Stimulated activated naive B cell treated with anti-CD40 and anti-IgM and Interleukin-4, amounts not matched to agents 10 μg/mL and 1 μg/mL and 100 μg/mL, for 72 hours (primary cell): ENCODE data around the gene PIMREG.
"Not testable (repeated sequence)": the region's sequence is repeated elsewhere in the genome, so short reads cannot be mapped to it uniquely, and the experiment has no call there.

Experiments used
- ATAC-seq, 2 donors: fragments of 150-1000 bp; cut with Tn5 transposase; replicated peaks; 2 replicates each; pipeline ENCODE4 v1.10.0; 2021; ENCODE audit warnings: moderate library complexity in 1 of 2
- DNase-seq: peaks from one replicate; pipeline ENCODE4 v3.0.0; 2021
- H3K27ac Mint-ChIP-seq: one replicate; pipeline ENCODE4 v1.8.0; 2022; ENCODE audit warnings: mild to moderate bottlenecking, mixed read lengths
- H3K27me3 Mint-ChIP-seq, 2 donors: one replicate each; pipeline ENCODE4 v1.8.0; 2022; ENCODE audit warnings: mixed read lengths in 2 of 2
- H3K36me3 Mint-ChIP-seq, 2 donors: one replicate each; pipeline ENCODE4 v1.8.0; 2022; ENCODE audit warnings: mixed read lengths in 2 of 2, mild to moderate bottlenecking in 1 of 2
- H3K4me1 Mint-ChIP-seq, 2 donors: one replicate each; pipeline ENCODE4 v1.8.0; 2022; ENCODE audit warnings: mixed read lengths in 2 of 2, mild to moderate bottlenecking in 1 of 2
- H3K4me3 Mint-ChIP-seq, 2 donors: one replicate each; pipeline ENCODE4 v1.8.0; 2022; ENCODE audit warnings: mild to moderate bottlenecking in 2 of 2, mixed read lengths in 2 of 2, moderate library complexity in 1 of 2
- H3K9me3 Mint-ChIP-seq, 2 donors: one replicate each; pipeline ENCODE4 v1.8.0; 2022; ENCODE audit warnings: mixed read lengths in 2 of 2, mild to moderate bottlenecking in 1 of 2

The PIMREG gene

GRCh38 chr17:6473128-6473767 lies 29.0 kb downstream of the PIMREG start:
- ATAC-seq (peak; percentile 71 to 72), DNase-seq (peak; percentile 46)
- Mint-ChIP-seq H3K27ac (peak overlapping the region; percentile 47), H3K27me3 (peaks cover 13% of the 10 kb centered on the region in 2 donors), H3K9me3 (no peaks in the 10 kb centered on the region), H3K4me3 (no peak overlapping the region), H3K36me3 (peaks cover 0 to 1% of the 10 kb centered on the region in 2 donors), H3K4me1 (peaks cover 5 to 7% of the 10 kb centered on the region in 2 donors)

- Mint-ChIP-seq H3K36me3 (no peaks in the 10 kb centered on the region), H3K9me3 (no peaks in the 10 kb centered on the region), H3K27me3 (peaks cover 3% of the 10 kb centered on the region in 2 donors), H3K27ac (no peak overlapping the region), H3K4me1 (peaks cover 5 to 7% of the 10 kb centered on the region in 2 donors), H3K4me3 (no peak overlapping the region)
- DNase-seq (no peak), ATAC-seq (no peak)
Measured at GRCh38 chr17:6474376-6474775, 30.1 kb downstream of the PIMREG start.

DNA sequence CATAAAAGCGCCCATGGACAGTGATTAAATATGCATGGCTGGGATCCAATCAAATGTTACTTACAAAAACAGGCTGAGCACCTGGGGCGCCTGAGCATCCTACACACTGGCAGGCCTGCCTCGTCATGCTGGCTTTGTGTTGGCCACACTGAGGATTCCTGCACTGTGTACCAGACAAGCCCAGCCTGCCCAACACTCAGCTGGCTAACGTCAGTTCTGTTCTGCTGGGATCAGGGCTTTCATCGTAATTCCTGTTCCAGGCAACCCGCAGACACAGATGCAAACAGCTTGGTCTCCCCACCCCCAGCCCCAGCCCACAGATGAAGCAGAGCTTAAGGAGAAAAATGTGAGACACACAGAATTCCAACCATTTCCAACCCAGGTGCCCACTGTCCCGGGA lies 30.7 kb downstream of the PIMREG start:
- H3K27ac Mint-ChIP-seq: no peak overlapping the region
- DNase-seq (no peak), ATAC-seq (no peak)
- H3K36me3 Mint-ChIP-seq: no peaks in the 10 kb centered on the region
- no peaks in the 10 kb centered on the region for H3K9me3 Mint-ChIP-seq
- H3K4me1 Mint-ChIP-seq: peaks cover 5 to 7% of the 10 kb centered on the region in 2 donors
- H3K4me3 Mint-ChIP-seq: no peak overlapping the region
- no peaks in the 10 kb centered on the region for H3K27me3 Mint-ChIP-seq

GRCh38 chr17:6475411-6475810 lies 31.2 kb downstream of the PIMREG start:
- ATAC-seq (no peak), DNase-seq (no peak)
- peaks cover 5 to 7% of the 10 kb centered on the region in 2 donors for H3K4me1 Mint-ChIP-seq
- H3K27me3 Mint-ChIP-seq: no peaks in the 10 kb centered on the region
- H3K27ac Mint-ChIP-seq: no peak overlapping the region
- no peak overlapping the region for H3K4me3 Mint-ChIP-seq
- no peaks in the 10 kb centered on the region for H3K36me3 Mint-ChIP-seq
- H3K9me3 Mint-ChIP-seq: no peaks in the 10 kb centered on the region

- no peak overlapping the region for H3K27ac Mint-ChIP-seq
- H3K27me3 Mint-ChIP-seq: peaks cover 4 to 5% of the 10 kb centered on the region in 2 donors
- no peaks in the 10 kb centered on the region for H3K36me3 Mint-ChIP-seq
- H3K9me3 Mint-ChIP-seq: no peaks in the 10 kb centered on the region
- no peak for ATAC-seq
- no peak for DNase-seq
- H3K4me3 Mint-ChIP-seq: no peak overlapping the region
- peaks cover 5 to 7% of the 10 kb centered on the region in 2 donors for H3K4me1 Mint-ChIP-seq
Measured at GRCh38 chr17:6476076-6476809, 32.0 kb downstream of the PIMREG start.

DNA sequence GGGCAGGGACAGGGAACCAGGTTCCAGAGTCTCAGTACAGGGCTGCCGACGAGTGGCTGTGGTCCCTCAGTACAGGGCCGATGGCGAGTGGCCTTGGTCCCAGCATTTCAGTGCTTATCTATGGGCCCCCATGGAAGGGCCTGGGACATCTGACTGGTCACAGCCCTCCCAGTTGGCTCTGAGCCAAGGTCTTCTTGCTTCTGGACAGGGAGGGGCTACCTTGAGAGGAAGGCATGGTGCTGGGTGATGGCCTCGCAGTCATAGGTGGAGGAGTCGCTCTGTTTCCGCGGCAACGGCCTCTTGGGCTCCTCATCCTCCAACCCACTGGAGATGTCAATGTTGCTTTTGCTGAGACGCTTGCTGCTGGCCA lies 32.5 kb downstream of the PIMREG start:
- ATAC-seq (no peak), DNase-seq (no peak)
- Mint-ChIP-seq H3K4me3 (no peak overlapping the region), H3K27me3 (peaks cover 4 to 11% of the 10 kb centered on the region in 2 donors), H3K9me3 (no peaks in the 10 kb centered on the region), H3K27ac (no peak overlapping the region), H3K4me1 (peaks cover 5 to 7% of the 10 kb centered on the region in 2 donors), H3K36me3 (no peaks in the 10 kb centered on the region)

DNA sequence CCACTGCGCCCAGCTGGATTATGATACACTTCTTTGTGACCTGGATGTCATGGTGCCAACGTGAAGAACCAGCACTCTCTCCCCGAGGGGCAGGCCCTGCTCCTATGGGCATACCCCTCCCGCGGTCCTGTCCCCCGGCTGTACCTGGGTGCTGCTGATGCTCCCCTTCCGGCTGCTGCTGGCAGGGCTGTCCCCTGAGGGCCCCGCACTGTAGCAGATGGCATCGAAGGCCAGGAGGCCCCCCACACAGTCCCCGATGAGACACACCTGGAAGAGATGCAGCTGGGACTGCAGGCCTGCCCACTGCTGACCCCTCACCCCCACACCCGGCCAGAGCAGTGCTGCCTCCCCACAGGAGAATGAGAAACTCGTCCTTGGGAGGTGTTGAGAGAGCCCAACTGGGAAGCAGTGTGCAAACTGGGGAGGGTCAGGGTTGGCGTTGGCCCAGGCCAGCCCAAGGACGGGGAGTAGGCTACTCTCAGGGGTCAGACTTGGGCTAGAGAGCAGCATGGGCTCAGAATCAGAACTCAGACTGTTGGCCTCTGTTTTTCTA lies 33.7 kb downstream of the PIMREG start:
- DNase-seq (no peak), ATAC-seq (no peak)
- Mint-ChIP-seq H3K4me1 (peaks cover 5 to 6% of the 10 kb centered on the region in 2 donors), H3K27ac (no peak overlapping the region), H3K9me3 (no peaks in the 10 kb centered on the region), H3K4me3 (no peak overlapping the region), H3K27me3 (peaks cover 4 to 15% of the 10 kb centered on the region in 2 donors), H3K36me3 (no peaks in the 10 kb centered on the region)

- H3K4me3 Mint-ChIP-seq: no peak overlapping the region
- H3K9me3 Mint-ChIP-seq: no peaks in the 10 kb centered on the region
- DNase-seq: no peak
- H3K36me3 Mint-ChIP-seq: no peaks in the 10 kb centered on the region
- H3K27me3 Mint-ChIP-seq: peaks cover 4 to 20% of the 10 kb centered on the region in 2 donors
- H3K27ac Mint-ChIP-seq: no peak overlapping the region
- no peak for ATAC-seq
- no peaks in the 10 kb centered on the region for H3K4me1 Mint-ChIP-seq
Measured at GRCh38 chr17:6478486-6478885, 34.2 kb downstream of the PIMREG start.

DNA sequence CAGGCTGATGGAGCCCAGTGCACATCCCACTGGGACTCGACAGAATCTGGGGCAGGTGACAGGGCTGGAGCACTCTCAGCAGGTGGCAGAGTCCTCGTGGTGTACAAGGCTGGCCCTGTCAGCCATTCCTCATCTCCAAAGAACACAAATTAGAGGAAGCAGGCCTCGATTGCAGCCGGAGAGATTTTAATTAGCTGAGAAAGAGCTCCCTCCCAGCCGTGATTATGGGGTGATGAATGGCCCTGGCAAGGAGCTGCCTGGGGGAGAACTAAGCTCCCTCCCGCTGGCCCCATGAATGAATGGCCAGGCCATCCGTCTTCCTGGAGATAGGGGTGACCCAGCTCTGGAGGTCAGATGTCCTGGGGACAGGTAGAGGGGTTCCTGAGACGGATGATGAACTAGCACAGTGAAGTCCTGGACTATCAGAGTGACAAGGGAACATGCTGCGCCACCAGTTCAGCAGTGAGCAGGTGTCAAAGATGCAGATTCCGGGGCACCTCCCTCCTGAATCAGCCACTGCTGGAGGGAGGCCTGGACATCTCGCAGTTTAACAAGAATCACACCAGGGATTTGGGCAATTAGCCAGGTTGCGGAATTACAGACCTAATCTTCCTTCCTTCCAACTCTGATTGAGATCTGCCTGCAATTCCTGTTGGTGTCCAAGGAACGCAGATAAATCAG lies 35.5 kb downstream of the PIMREG start:
- no peak overlapping the region for H3K27ac Mint-ChIP-seq
- H3K27me3 Mint-ChIP-seq: peaks cover 6 to 20% of the 10 kb centered on the region in 2 donors
- ATAC-seq (no peak), DNase-seq (no peak)
- H3K4me3 Mint-ChIP-seq: no peak overlapping the region
- H3K4me1 Mint-ChIP-seq: no peaks in the 10 kb centered on the region
- no peaks in the 10 kb centered on the region for H3K36me3 Mint-ChIP-seq
- H3K9me3 Mint-ChIP-seq: no peaks in the 10 kb centered on the region

DNA sequence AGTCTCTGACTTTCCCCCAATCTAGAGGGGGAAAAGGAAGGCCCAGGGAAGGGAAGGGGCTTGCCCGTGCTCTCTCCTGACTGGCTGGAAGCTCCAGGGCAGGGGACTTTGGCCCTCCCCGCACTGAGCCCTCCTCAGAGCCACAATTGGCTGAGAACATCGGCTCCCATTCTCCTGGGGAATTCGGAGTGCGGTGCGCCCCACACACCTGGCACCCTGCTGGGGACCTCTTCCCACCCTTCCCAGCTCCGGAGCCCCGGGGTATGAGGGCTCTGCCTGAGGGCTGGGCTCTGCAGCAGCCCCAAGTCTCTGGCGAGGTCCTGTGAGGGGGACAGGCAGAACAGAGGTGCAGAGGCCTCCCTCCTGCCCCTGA lies 36.0 kb downstream of the PIMREG start:
- Mint-ChIP-seq H3K9me3 (no peaks in the 10 kb centered on the region), H3K4me1 (no peaks in the 10 kb centered on the region), H3K27me3 (peaks cover 8 to 20% of the 10 kb centered on the region in 2 donors), H3K4me3 (no peak overlapping the region), H3K27ac (no peak overlapping the region), H3K36me3 (no peaks in the 10 kb centered on the region)
- DNase-seq: no peak
- ATAC-seq: no peak

GRCh38 chr17:6482105-6482455 lies 37.8 kb downstream of the PIMREG start:
- no peaks in the 10 kb centered on the region for H3K4me1 Mint-ChIP-seq
- no peak overlapping the region for H3K4me3 Mint-ChIP-seq
- H3K36me3 Mint-ChIP-seq: no peaks in the 10 kb centered on the region

GRCh38 chr17:6482796-6483195 lies 38.5 kb downstream of the PIMREG start:
- not testable (repeated sequence) for ATAC-seq, H3K36me3 Mint-ChIP-seq, H3K4me3 Mint-ChIP-seq, H3K27ac Mint-ChIP-seq, H3K4me1 Mint-ChIP-seq, DNase-seq, H3K9me3 Mint-ChIP-seq
- peaks cover 14 to 20% of the 10 kb centered on the region in 2 donors for H3K27me3 Mint-ChIP-seq

More at GRCh38 chr17:6482105-6482455, 37.8 kb downstream of the PIMREG start:
- DNase-seq (no peak), ATAC-seq (no peak)
- H3K27me3 Mint-ChIP-seq: peaks cover 13 to 20% of the 10 kb centered on the region in 2 donors
- H3K27ac Mint-ChIP-seq: no peak overlapping the region
- H3K9me3 Mint-ChIP-seq: no peaks in the 10 kb centered on the region

- ATAC-seq: no peak
- peaks cover 21 to 27% of the 10 kb centered on the region in 2 donors for H3K27me3 Mint-ChIP-seq
Measured at GRCh38 chr17:6483507-6483906, 39.3 kb downstream of the PIMREG start.

GRCh38 chr17:6485646-6486412 lies 41.6 kb downstream of the PIMREG start:
- no peak overlapping the region for H3K4me3 Mint-ChIP-seq
- no peaks in the 10 kb centered on the region for H3K36me3 Mint-ChIP-seq
- no peak for ATAC-seq
- DNase-seq: no peak
- H3K27ac Mint-ChIP-seq: no peak overlapping the region
- no peaks in the 10 kb centered on the region for H3K9me3 Mint-ChIP-seq
- peaks cover 30 to 46% of the 10 kb centered on the region in 2 donors for H3K27me3 Mint-ChIP-seq
- H3K4me1 Mint-ChIP-seq: no peaks in the 10 kb centered on the region

More at GRCh38 chr17:6483507-6483906, 39.3 kb downstream of the PIMREG start:
- H3K36me3 Mint-ChIP-seq: no peaks in the 10 kb centered on the region
- DNase-seq: no peak
- no peak overlapping the region for H3K4me3 Mint-ChIP-seq
- H3K4me1 Mint-ChIP-seq: no peaks in the 10 kb centered on the region
- no peak overlapping the region for H3K27ac Mint-ChIP-seq
- H3K9me3 Mint-ChIP-seq: no peaks in the 10 kb centered on the region
